Measurements from ENCODE around the gene SYT10.

The SYT10 gene

GRCh38 chr12:33376153-33376552 lies 63.5 kb downstream of the SYT10 start:
- Histone ChIP-seq H3K14ac (ENCODE audit: low read length) (no peak overlapping the region), H3K79me1 (ENCODE audit: low read depth, low read length) (no peaks in the 10 kb centered on the region), H2BK15ac (ENCODE audit: low read length) (no peak overlapping the region), H2AFZ (ENCODE audit: low read length) (no peak overlapping the region), H4K91ac (ENCODE audit: low read depth, low read length, poor library complexity) (no peak overlapping the region), H3K4ac (ENCODE audit: low read length) (no peak overlapping the region), H3K27ac (replicated peaks; ENCODE audit: low read length) (no peak overlapping the region), H3K4me2 (ENCODE audit: insufficient read depth, low read length, poor library complexity, severe bottlenecking) (no peak overlapping the region), H2BK12ac (ENCODE audit: low read length) (no peak overlapping the region), H3K23ac (ENCODE audit: low read depth, low read length, poor library complexity) (no peak overlapping the region), H3K18ac (ENCODE audit: low read length) (no peak overlapping the region), H3K9ac (ENCODE audit: low read depth, low read length, poor library complexity) (no peak overlapping the region), H3K27me3 (ENCODE audit: control insufficient read depth in 3 of 3, insufficient read depth in 3 of 3, low read depth in 1 of 3, low read length in 3 of 3) (no peaks in the 10 kb centered on the region), H3K4me1 (ENCODE audit: control insufficient read depth in 2 of 2, insufficient read depth in 1 of 2, low read depth in 1 of 2, low read length in 2 of 2) (no peaks in the 10 kb centered on the region), H2BK120ac (ENCODE audit: low read depth, low read length) (no peak overlapping the region), H4K8ac (ENCODE audit: low read depth, low read length) (no peak overlapping the region), H3K36me3 (replicated peaks in 1 of 2; ENCODE audit: control insufficient read depth in 2 of 2, insufficient read depth in 2 of 2, low read length in 2 of 2) (peaks cover 0 to 4% of the 10 kb centered on the region in 2 donors), H2AK5ac (ENCODE audit: low read depth, low read length) (no peak overlapping the region), H3K4me3 (ENCODE audit: low read length in 2 of 2) (no peak overlapping the region), H3K9me3 (replicated peaks in 1 of 2; ENCODE audit: control insufficient read depth in 2 of 2, insufficient read depth in 1 of 2, low read depth in 1 of 2, low read length in 2 of 2) (no peaks in the 10 kb centered on the region), H2BK5ac (ENCODE audit: low read length) (no peak overlapping the region)
- WGBS, 2 donors (ENCODE audit: extremely low coverage in 2 of 2, insufficient read length in 2 of 2, insufficient replicate concordance in 1 of 2), result no CpG with 5 or more reads among the region's 1 CpG
- no peak for DNase-seq (ENCODE audit: low spot score)

DNA sequence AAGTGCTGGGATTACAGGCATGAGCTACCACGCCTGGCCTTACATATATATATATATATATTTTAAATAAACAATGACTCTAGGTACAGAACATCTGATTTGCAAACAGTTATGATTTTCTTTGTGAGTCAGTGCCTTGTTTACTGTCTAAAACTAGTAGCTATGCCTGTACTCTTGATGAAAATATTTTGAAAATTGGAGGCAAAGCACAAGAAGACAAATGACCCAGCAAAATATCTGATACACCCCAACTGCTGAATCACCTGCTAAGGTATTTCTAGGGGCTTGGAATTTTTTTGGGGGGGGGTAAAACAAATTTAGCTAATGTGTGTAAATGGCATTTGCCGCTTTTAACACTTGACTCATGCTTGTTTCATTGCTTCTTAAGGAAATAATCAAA lies 69.3 kb downstream of the SYT10 start:
- Histone ChIP-seq H4K91ac (ENCODE audit: low read depth, low read length, poor library complexity) (no peak overlapping the region), H2BK12ac (ENCODE audit: low read length) (no peak overlapping the region), H3K18ac (ENCODE audit: low read length) (no peak overlapping the region), H3K27me3 (ENCODE audit: control insufficient read depth in 3 of 3, insufficient read depth in 3 of 3, low read depth in 1 of 3, low read length in 3 of 3) (no peaks in the 10 kb centered on the region), H3K9ac (ENCODE audit: low read depth, low read length, poor library complexity) (no peak overlapping the region), H3K9me3 (replicated peaks in 1 of 2; ENCODE audit: control insufficient read depth in 2 of 2, insufficient read depth in 1 of 2, low read depth in 1 of 2, low read length in 2 of 2) (no peaks in the 10 kb centered on the region), H2BK120ac (ENCODE audit: low read depth, low read length) (no peak overlapping the region), H2AK5ac (ENCODE audit: low read depth, low read length) (no peak overlapping the region), H3K36me3 (replicated peaks in 1 of 2; ENCODE audit: control insufficient read depth in 2 of 2, insufficient read depth in 2 of 2, low read length in 2 of 2) (no peaks in the 10 kb centered on the region), H2BK5ac (ENCODE audit: low read length) (no peak overlapping the region), H2AFZ (ENCODE audit: low read length) (no peak overlapping the region), H3K4ac (ENCODE audit: low read length) (no peak overlapping the region), H3K4me1 (ENCODE audit: control insufficient read depth in 2 of 2, insufficient read depth in 1 of 2, low read depth in 1 of 2, low read length in 2 of 2) (no peaks in the 10 kb centered on the region), H3K79me1 (ENCODE audit: low read depth, low read length) (no peaks in the 10 kb centered on the region), H4K8ac (ENCODE audit: low read depth, low read length) (no peak overlapping the region), H3K4me3 (ENCODE audit: low read length in 2 of 2) (no peak overlapping the region), H3K27ac (replicated peaks; ENCODE audit: low read length) (no peak overlapping the region), H2BK15ac (ENCODE audit: low read length) (no peak overlapping the region), H3K14ac (ENCODE audit: low read length) (no peak overlapping the region), H3K23ac (ENCODE audit: low read depth, low read length, poor library complexity) (no peak overlapping the region), H3K4me2 (ENCODE audit: insufficient read depth, low read length, poor library complexity, severe bottlenecking) (no peak overlapping the region)
- DNase-seq (ENCODE audit: low spot score), result no peak
- WGBS, 2 donors (ENCODE audit: extremely low coverage in 2 of 2, insufficient read length in 2 of 2, insufficient replicate concordance in 1 of 2), result no CpG with 5 or more reads among the region's 2 CpGs

GRCh38 chr12:33357181-33357580 lies 82.4 kb downstream of the SYT10 start:
- WGBS, 2 donors (ENCODE audit: extremely low coverage in 2 of 2, insufficient read length in 2 of 2, insufficient replicate concordance in 1 of 2), result no CpG with 5 or more reads among the region's 2 CpGs
- no peaks in the 10 kb centered on the region for H3K27me3 ChIP-seq (ENCODE audit: control insufficient read depth in 3 of 3, insufficient read depth in 3 of 3, low read depth in 1 of 3, low read length in 3 of 3)
- H3K23ac ChIP-seq (ENCODE audit: low read depth, low read length, poor library complexity), result no peak overlapping the region

GRCh38 chr12:33349791-33350190 lies 89.8 kb downstream of the SYT10 start:
- no peak overlapping the region for H3K14ac ChIP-seq (ENCODE audit: low read length)
- no peak overlapping the region for H3K9ac ChIP-seq (ENCODE audit: low read depth, low read length, poor library complexity)
- H2AK5ac ChIP-seq (ENCODE audit: low read depth, low read length), result no peak overlapping the region
- H3K4ac ChIP-seq (ENCODE audit: low read length), result no peak overlapping the region
- H3K9me3 ChIP-seq (replicated peaks in 1 of 2; ENCODE audit: control insufficient read depth in 2 of 2, insufficient read depth in 1 of 2, low read depth in 1 of 2, low read length in 2 of 2), result no peaks in the 10 kb centered on the region
- no peak for DNase-seq (ENCODE audit: low spot score)
- H2BK12ac ChIP-seq (ENCODE audit: low read length), result no peak overlapping the region
- no peak overlapping the region for H4K91ac ChIP-seq (ENCODE audit: low read depth, low read length, poor library complexity)
- H2BK15ac ChIP-seq (ENCODE audit: low read length), result no peak overlapping the region
- H3K79me1 ChIP-seq (ENCODE audit: low read depth, low read length), result no peaks in the 10 kb centered on the region
- no peak overlapping the region for H3K23ac ChIP-seq (ENCODE audit: low read depth, low read length, poor library complexity)
- H2AFZ ChIP-seq (ENCODE audit: low read length), result no peak overlapping the region
- H3K4me2 ChIP-seq (ENCODE audit: insufficient read depth, low read length, poor library complexity, severe bottlenecking), result no peak overlapping the region
- no peaks in the 10 kb centered on the region for H3K4me1 ChIP-seq (ENCODE audit: control insufficient read depth in 2 of 2, insufficient read depth in 1 of 2, low read depth in 1 of 2, low read length in 2 of 2)
- H3K36me3 ChIP-seq (replicated peaks in 1 of 2; ENCODE audit: control insufficient read depth in 2 of 2, insufficient read depth in 2 of 2, low read length in 2 of 2), result no peaks in the 10 kb centered on the region
- no peak overlapping the region for H3K27ac ChIP-seq (replicated peaks; ENCODE audit: low read length)
- H4K8ac ChIP-seq (ENCODE audit: low read depth, low read length), result no peak overlapping the region
- H2BK120ac ChIP-seq (ENCODE audit: low read depth, low read length), result no peak overlapping the region
- H3K18ac ChIP-seq (ENCODE audit: low read length), result no peak overlapping the region
- no peak overlapping the region for H3K4me3 ChIP-seq (ENCODE audit: low read length in 2 of 2)
- H3K27me3 ChIP-seq (ENCODE audit: control insufficient read depth in 3 of 3, insufficient read depth in 3 of 3, low read depth in 1 of 3, low read length in 3 of 3), result no peaks in the 10 kb centered on the region
- H2BK5ac ChIP-seq (ENCODE audit: low read length), result no peak overlapping the region

More at GRCh38 chr12:33357181-33357580, 82.4 kb downstream of the SYT10 start:
- H3K18ac ChIP-seq (ENCODE audit: low read length), result no peak overlapping the region
- no peak overlapping the region for H3K14ac ChIP-seq (ENCODE audit: low read length)
- H2BK12ac ChIP-seq (ENCODE audit: low read length), result no peak overlapping the region
- no peak overlapping the region for H3K4me3 ChIP-seq (ENCODE audit: low read length in 2 of 2)
- no peak overlapping the region for H3K4ac ChIP-seq (ENCODE audit: low read length)
- H4K8ac ChIP-seq (ENCODE audit: low read depth, low read length), result peak overlapping the region; percentile 65
- H3K9me3 ChIP-seq (replicated peaks in 1 of 2; ENCODE audit: control insufficient read depth in 2 of 2, insufficient read depth in 1 of 2, low read depth in 1 of 2, low read length in 2 of 2), result no peaks in the 10 kb centered on the region
- H3K9ac ChIP-seq (ENCODE audit: low read depth, low read length, poor library complexity), result no peak overlapping the region
- no peaks in the 10 kb centered on the region for H3K4me1 ChIP-seq (ENCODE audit: control insufficient read depth in 2 of 2, insufficient read depth in 1 of 2, low read depth in 1 of 2, low read length in 2 of 2)
- H3K4me2 ChIP-seq (ENCODE audit: insufficient read depth, low read length, poor library complexity, severe bottlenecking), result no peak overlapping the region
- no peak overlapping the region for H3K27ac ChIP-seq (replicated peaks; ENCODE audit: low read length)
- no peak overlapping the region for H2BK5ac ChIP-seq (ENCODE audit: low read length)
- H4K91ac ChIP-seq (ENCODE audit: low read depth, low read length, poor library complexity), result no peak overlapping the region
- no peaks in the 10 kb centered on the region for H3K36me3 ChIP-seq (replicated peaks in 1 of 2; ENCODE audit: control insufficient read depth in 2 of 2, insufficient read depth in 2 of 2, low read length in 2 of 2)
- DNase-seq (ENCODE audit: low spot score), result no peak
- H2BK120ac ChIP-seq (ENCODE audit: low read depth, low read length), result no peak overlapping the region
- no peak overlapping the region for H2AFZ ChIP-seq (ENCODE audit: low read length)
- H2BK15ac ChIP-seq (ENCODE audit: low read length), result no peak overlapping the region
- no peak overlapping the region for H2AK5ac ChIP-seq (ENCODE audit: low read depth, low read length)
- H3K79me1 ChIP-seq (ENCODE audit: low read depth, low read length), result no peaks in the 10 kb centered on the region
